BLaER1 (cell line): ENCODE data around the gene MYO1E.
A peak's percentile ranks its signal among the peaks of the same experiment; 100 is the strongest.
"Not testable (repeated sequence)": the region's sequence is repeated elsewhere in the genome, so short reads cannot be mapped to it uniquely, and the experiment has no call there.

ENCODE experiments used
- H3K27ac ChIP-seq: shearing (Covaris generic); formaldehyde crosslinking; 2 replicates; pipeline ENCODE4 v1.8.1; 2022
- H3K27me3 ChIP-seq: shearing (Covaris generic); formaldehyde crosslinking; 2 replicates; pipeline ENCODE4 v1.8.1; 2022
- H3K36me3 ChIP-seq: shearing (Covaris generic); formaldehyde crosslinking; 2 replicates; pipeline ENCODE4 v1.8.1; 2022
- H3K4me1 ChIP-seq: shearing (Covaris generic); formaldehyde crosslinking; 2 replicates; pipeline ENCODE4 v1.8.1; 2022
- H3K4me2 ChIP-seq: shearing (Covaris generic); formaldehyde crosslinking; 2 replicates; pipeline ENCODE4 v1.8.1; 2022
- H3K4me3 ChIP-seq: shearing (Covaris generic); formaldehyde crosslinking; 2 replicates; pipeline ENCODE4 v1.8.1; 2022
- H3K9ac ChIP-seq: shearing (Covaris generic); formaldehyde crosslinking; 2 replicates; pipeline ENCODE4 v1.8.1; 2022
- H3K9me3 ChIP-seq: shearing (Covaris generic); formaldehyde crosslinking; 2 replicates; pipeline ENCODE4 v1.8.1; 2022
- H4K20me1 ChIP-seq: shearing (Covaris generic); formaldehyde crosslinking; 2 replicates; pipeline ENCODE4 v1.8.1; 2022
- Cebpa-rat ChIP-seq: shearing (Covaris generic); IDR thresholded peaks from 2 replicates; pipeline ENCODE4 v1.8.1; 2022

MYO1E gene

GRCh38 chr15:59401824-59402569 lies 29.3 kb upstream of the MYO1E start:
- H3K9ac ChIP-seq: no peak overlapping the region
- no peak overlapping the region for H3K4me2 ChIP-seq

DNA sequence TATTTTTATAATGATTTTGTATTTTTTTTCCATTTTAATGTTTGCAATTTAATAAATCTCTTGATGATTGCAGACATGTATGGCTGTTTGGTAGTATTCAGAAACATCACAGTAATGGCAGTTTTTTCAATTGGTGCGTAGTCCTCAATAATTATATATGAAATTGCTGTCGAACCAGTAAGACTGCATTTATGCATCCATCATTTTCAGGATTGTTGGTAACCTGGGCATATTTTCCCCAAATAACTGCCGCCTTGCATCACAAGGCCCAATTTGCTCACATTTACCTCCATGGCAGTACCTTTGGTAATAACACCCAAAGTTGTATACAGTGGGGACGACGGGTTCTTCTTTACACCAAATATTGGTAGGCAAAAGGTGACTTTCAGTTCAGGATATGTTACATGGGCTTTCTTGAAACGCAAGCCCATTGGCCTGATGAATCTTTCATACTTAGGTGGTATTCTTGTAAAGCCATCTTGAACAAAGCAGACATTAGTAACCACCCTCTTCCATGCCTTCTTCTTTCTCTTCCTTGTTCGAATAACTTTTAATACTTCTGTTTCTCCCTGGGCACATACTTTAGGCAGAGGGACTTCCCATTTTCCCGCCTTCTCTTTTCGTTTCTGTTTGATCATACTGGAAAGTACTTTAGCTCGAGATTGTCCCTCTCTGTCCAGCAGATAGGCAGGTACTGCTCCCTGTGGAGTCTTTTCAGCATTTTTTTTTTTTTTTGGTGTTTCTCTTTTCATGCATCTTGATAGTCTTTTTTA lies 28.6 kb upstream of the MYO1E start:
- not testable (repeated sequence) for H4K20me1 ChIP-seq, H3K9ac ChIP-seq, H3K4me2 ChIP-seq, H3K27ac ChIP-seq, H3K4me3 ChIP-seq, H3K36me3 ChIP-seq, H3K27me3 ChIP-seq, H3K9me3 ChIP-seq
- peaks cover 11% of the 10 kb centered on the region for H3K4me1 ChIP-seq

More at GRCh38 chr15:59401824-59402569, 29.3 kb upstream of the MYO1E start:
- H4K20me1 ChIP-seq: no peaks in the 10 kb centered on the region
- no peak overlapping the region for H3K4me3 ChIP-seq
- H3K27me3 ChIP-seq: no peaks in the 10 kb centered on the region
- H3K4me1 ChIP-seq: peaks cover 19% of the 10 kb centered on the region
- H3K9me3 ChIP-seq: no peaks in the 10 kb centered on the region
- TF ChIP-seq Cebpa-rat: no peak
- H3K36me3 ChIP-seq: no peaks in the 10 kb centered on the region
- no peak overlapping the region for H3K27ac ChIP-seq

DNA sequence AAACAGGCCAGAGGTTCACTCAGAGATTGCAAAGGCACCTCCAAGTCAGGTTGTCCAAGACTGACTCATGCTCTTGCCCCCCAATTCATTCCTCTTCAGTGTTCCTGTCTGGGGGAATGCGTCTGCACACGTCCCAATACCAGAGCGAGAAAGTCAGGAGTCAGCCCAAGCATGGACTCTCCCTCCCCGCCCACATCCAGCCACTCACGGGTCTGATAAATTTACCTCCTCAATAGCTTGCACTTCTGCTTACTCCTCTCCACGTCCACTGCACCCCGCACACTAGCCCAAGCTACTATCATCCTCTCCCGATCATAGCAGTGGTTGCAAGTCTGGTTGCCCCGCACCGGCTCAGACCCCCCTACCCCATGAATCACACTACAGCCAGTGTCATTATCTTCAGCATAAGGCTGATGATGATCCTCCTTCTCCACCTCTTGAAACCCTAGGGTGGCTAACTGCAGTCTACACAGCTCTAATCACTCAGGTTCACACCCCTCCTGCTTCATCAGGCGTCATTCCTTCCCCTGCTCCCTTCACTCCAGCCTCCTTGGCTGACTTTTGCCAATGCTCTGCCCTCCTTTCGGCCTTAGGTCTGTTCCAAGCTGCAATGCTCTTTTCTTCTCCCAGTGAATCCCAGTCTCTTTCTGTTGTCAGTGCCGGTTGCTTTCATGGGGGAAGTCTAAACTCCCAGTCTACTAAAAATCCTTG lies 27.6 kb upstream of the MYO1E start:
- no peak overlapping the region for H3K4me2 ChIP-seq
- no peaks in the 10 kb centered on the region for H3K9me3 ChIP-seq
- no peaks in the 10 kb centered on the region for H4K20me1 ChIP-seq
- 0 out of 2 replicates have a peak, but pooled peaks cover 3% of the 10 kb centered on the region for H3K27me3 ChIP-seq
- no peak overlapping the region for H3K27ac ChIP-seq
- no peak overlapping the region for H3K4me3 ChIP-seq
- TF ChIP-seq Cebpa-rat: no peak
- H3K9ac ChIP-seq: no peak overlapping the region
- H3K4me1 ChIP-seq: peaks cover 9% of the 10 kb centered on the region
- H3K36me3 ChIP-seq: no peaks in the 10 kb centered on the region

GRCh38 chr15:59399465-59400102 lies 26.9 kb upstream of the MYO1E start:
- Histone ChIP-seq H3K27ac (no peak overlapping the region), H3K27me3 (0 out of 2 replicates have a peak, but pooled peaks cover 3% of the 10 kb centered on the region), H3K4me2 (peak overlapping the region; percentile 32; the same call in 1 of the 2 replicates), H3K9ac (no peak overlapping the region), H3K4me3 (no peak overlapping the region), H3K36me3 (no peaks in the 10 kb centered on the region), H3K9me3 (no peaks in the 10 kb centered on the region), H4K20me1 (no peaks in the 10 kb centered on the region), H3K4me1 (peaks cover 9% of the 10 kb centered on the region)
- TF ChIP-seq Cebpa-rat: no peak

- Histone ChIP-seq H3K4me1 (peaks cover 9% of the 10 kb centered on the region), H3K9ac (no peak overlapping the region), H3K27ac (no peak overlapping the region), H3K4me2 (no peak overlapping the region), H4K20me1 (no peaks in the 10 kb centered on the region), H3K36me3 (no peaks in the 10 kb centered on the region), H3K9me3 (no peaks in the 10 kb centered on the region), H3K27me3 (0 out of 2 replicates have a peak, but pooled peaks cover 3% of the 10 kb centered on the region), H3K4me3 (no peak overlapping the region)
- no peak for TF ChIP-seq Cebpa-rat
Measured at GRCh38 chr15:59398220-59398619, 25.5 kb upstream of the MYO1E start.

- 0 out of 2 replicates have a peak, but pooled peaks cover 3% of the 10 kb centered on the region for H3K27me3 ChIP-seq
- no peak overlapping the region for H3K27ac ChIP-seq
- peaks cover 9% of the 10 kb centered on the region for H3K4me1 ChIP-seq
- no peaks in the 10 kb centered on the region for H3K9me3 ChIP-seq
- no peak for TF ChIP-seq Cebpa-rat
- no peak overlapping the region for H3K9ac ChIP-seq
- H3K36me3 ChIP-seq: no peaks in the 10 kb centered on the region
- no peaks in the 10 kb centered on the region for H4K20me1 ChIP-seq
- no peak overlapping the region for H3K4me3 ChIP-seq
- no peak overlapping the region for H3K4me2 ChIP-seq
Measured at GRCh38 chr15:59396679-59397078, 24.0 kb upstream of the MYO1E start.

DNA sequence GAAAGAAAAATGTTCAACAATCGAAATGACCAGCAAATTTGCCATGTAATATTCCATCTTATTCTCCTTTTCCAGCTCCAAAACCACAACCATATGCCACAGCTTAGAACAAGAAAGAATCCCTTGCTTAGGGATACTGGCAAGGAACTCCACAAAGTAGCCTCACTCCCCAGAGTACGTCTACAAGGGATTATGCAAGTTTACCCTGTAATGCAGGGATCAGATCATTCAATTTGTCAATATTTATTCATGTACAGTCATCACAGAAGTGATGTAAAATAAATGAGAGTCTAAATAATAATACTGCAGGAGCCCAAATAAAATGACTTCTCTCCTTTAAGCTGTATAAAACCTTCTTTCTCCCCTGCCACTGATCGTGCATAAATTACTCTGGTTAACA lies 23.5 kb upstream of the MYO1E start:
- peaks cover 9% of the 10 kb centered on the region for H3K4me1 ChIP-seq
- H3K4me3 ChIP-seq: no peak overlapping the region
- H3K27ac ChIP-seq: no peak overlapping the region
- H3K9me3 ChIP-seq: no peaks in the 10 kb centered on the region
- H3K4me2 ChIP-seq: no peak overlapping the region
- H3K9ac ChIP-seq: no peak overlapping the region
- TF ChIP-seq Cebpa-rat: no peak
- no peaks in the 10 kb centered on the region for H3K36me3 ChIP-seq
- no peaks in the 10 kb centered on the region for H4K20me1 ChIP-seq
- 0 out of 2 replicates have a peak, but pooled peaks cover 3% of the 10 kb centered on the region for H3K27me3 ChIP-seq

DNA sequence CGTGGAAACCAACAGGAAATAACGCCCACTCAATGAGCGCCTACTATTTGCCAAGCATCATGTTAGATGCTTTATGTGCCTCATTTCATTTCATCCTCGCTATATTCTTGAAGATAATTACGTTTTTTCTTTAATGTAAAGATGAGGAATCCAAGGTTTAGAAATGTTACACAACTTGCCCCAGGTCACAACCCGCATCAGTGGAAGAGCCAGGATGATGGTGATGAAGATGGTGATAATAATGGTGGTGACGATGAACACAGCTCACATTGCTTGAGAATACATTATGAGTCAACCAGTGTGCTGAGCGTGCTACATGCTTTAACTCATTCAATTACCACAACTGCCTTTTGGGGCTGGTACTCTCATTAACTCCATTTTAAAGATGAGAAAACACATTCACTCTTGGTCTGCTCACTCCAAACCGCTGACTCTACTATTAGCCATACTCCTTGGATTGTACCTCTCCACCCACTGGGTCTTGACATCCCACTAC lies 21.5 kb upstream of the MYO1E start:
- Histone ChIP-seq H3K4me3 (no peak overlapping the region), H3K4me1 (peaks cover 3% of the 10 kb centered on the region), H3K36me3 (no peaks in the 10 kb centered on the region), H4K20me1 (no peaks in the 10 kb centered on the region), H3K9me3 (no peaks in the 10 kb centered on the region), H3K9ac (no peak overlapping the region), H3K4me2 (no peak overlapping the region), H3K27ac (no peak overlapping the region), H3K27me3 (0 out of 2 replicates have a peak, but pooled peaks cover 3% of the 10 kb centered on the region)
- no peak for TF ChIP-seq Cebpa-rat

DNA sequence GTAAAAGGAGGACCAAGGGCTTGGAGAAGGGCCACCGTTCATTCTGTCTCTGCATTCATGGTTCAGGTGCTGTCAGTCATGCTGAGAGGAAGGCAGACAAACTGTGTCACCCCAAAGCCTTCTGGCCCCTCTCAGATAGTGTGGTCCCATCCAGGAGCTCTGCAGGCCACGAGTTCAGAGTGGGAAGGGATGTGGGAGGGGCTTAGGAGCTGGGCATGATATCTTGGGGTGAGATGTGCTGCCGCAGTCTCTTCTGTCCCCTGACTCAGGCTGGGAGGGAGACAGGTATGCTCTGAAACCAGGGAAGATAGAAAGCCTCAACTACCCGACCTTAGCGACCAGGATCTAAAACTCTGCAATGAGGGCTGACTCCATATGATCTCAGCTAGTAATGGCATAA lies 19.6 kb upstream of the MYO1E start:
- Histone ChIP-seq H3K4me2 (no peak overlapping the region), H3K9ac (no peak overlapping the region), H3K27me3 (0 out of 2 replicates have a peak, but pooled peaks cover 3% of the 10 kb centered on the region), H3K9me3 (no peaks in the 10 kb centered on the region), H3K36me3 (no peaks in the 10 kb centered on the region), H3K4me1 (no peaks in the 10 kb centered on the region), H3K4me3 (no peak overlapping the region), H3K27ac (no peak overlapping the region), H4K20me1 (no peaks in the 10 kb centered on the region)
- TF ChIP-seq Cebpa-rat: no peak
